Measurements from ENCODE around the gene TBCE. TPM values are rescaled to one million over a fixed set of nuclear protein-coding genes. Genes with fewer than 3 reads are reported as not detected.
A peak's percentile ranks its signal among the peaks of the same experiment; 100 is the strongest.
"Not testable (repeated sequence)": the region's sequence is repeated elsewhere in the genome, so short reads cannot be mapped to it uniquely, and the experiment has no call there.

Gene TBCE
- total RNA-seq, 1 donor, result 22.8 TPM

DNA sequence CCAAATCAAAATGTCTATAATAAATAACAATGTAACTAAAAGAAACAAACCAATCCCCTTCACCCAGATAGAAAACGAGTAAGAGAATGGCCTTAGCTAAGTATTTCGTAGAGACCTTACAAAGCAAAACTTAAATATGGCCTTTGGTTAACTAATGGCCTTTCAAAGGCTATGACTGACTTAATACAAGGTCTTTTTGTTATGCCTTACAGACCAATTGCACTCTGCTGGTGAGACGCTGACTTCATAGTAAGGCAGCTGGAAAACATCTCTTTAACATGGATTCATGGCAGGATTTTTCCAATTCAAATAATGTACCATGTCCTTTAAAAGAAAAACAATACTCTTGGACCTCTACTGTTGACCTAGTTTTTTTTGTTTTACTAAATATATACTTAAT, 15.8 kb upstream of the TBCE start:
- Histone ChIP-seq H3K9me3 (ENCODE audit: low read depth, low read length) (no peaks in the 10 kb centered on the region), H3K4me2 (ENCODE audit: insufficient read depth, low read length) (no peak overlapping the region), H3K4me1 (ENCODE audit: insufficient read depth, low read length) (no peaks in the 10 kb centered on the region), H3K36me3 (ENCODE audit: insufficient read depth, low read length) (no peaks in the 10 kb centered on the region), H3K27me3 (ENCODE audit: insufficient read depth, low read length) (no peaks in the 10 kb centered on the region), H3K4me3 (ENCODE audit: insufficient read depth, low read length) (no peak overlapping the region), H4K20me1 (ENCODE audit: insufficient read depth, low read length) (no peaks in the 10 kb centered on the region), H2AFZ (ENCODE audit: low read length) (no peak overlapping the region), H3K79me2 (ENCODE audit: insufficient read depth, low read length) (no peaks in the 10 kb centered on the region), H3K27ac (ENCODE audit: low read depth, low read length) (no peak overlapping the region)
- no peak for DNase-seq (ENCODE audit: insufficient read length, low spot score, missing footprints)
- TF ChIP-seq, protein P1, sequence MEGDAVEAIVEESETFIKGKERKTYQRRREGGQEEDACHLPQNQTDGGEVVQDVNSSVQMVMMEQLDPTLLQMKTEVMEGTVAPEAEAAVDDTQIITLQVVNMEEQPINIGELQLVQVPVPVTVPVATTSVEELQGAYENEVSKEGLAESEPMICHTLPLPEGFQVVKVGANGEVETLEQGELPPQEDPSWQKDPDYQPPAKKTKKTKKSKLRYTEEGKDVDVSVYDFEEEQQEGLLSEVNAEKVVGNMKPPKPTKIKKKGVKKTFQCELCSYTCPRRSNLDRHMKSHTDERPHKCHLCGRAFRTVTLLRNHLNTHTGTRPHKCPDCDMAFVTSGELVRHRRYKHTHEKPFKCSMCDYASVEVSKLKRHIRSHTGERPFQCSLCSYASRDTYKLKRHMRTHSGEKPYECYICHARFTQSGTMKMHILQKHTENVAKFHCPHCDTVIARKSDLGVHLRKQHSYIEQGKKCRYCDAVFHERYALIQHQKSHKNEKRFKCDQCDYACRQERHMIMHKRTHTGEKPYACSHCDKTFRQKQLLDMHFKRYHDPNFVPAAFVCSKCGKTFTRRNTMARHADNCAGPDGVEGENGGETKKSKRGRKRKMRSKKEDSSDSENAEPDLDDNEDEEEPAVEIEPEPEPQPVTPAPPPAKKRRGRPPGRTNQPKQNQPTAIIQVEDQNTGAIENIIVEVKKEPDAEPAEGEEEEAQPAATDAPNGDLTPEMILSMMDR (IDR thresholded peaks at IDR 0.05; ENCODE audit: extremely low read depth, low read depth, low read length), result no peak

DNA sequence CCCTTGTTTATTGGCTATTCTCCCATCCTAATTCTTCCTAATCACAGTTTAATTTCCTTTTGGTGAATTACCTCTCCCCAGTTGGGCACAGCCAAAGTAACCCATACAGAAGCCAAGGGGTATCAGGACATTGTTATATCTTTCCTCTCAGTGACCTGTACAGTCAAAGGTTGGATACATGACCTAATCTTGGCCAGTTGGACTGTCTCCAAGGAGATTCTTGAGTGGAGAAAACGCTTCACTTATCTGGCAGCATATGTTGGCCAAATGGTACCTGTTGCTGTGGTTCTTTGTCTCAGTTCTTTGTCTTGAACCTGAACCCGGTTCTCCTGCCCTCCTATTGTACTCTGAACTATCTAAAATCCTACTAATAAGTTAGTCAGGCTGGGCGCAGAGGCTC, 15.3 kb upstream of the TBCE start:
- H3K9me3 ChIP-seq (ENCODE audit: low read depth, low read length), result no peaks in the 10 kb centered on the region
- H4K20me1 ChIP-seq (ENCODE audit: insufficient read depth, low read length), result no peaks in the 10 kb centered on the region
- H3K79me2 ChIP-seq (ENCODE audit: insufficient read depth, low read length), result no peaks in the 10 kb centered on the region
- no peaks in the 10 kb centered on the region for H3K36me3 ChIP-seq (ENCODE audit: insufficient read depth, low read length)
- TF ChIP-seq, protein P1 (IDR thresholded peaks at IDR 0.05; ENCODE audit: extremely low read depth, low read depth, low read length), result no peak
- H2AFZ ChIP-seq (ENCODE audit: low read length), result no peak overlapping the region
- no peaks in the 10 kb centered on the region for H3K4me1 ChIP-seq (ENCODE audit: insufficient read depth, low read length)
- no peaks in the 10 kb centered on the region for H3K27me3 ChIP-seq (ENCODE audit: insufficient read depth, low read length)
- H3K4me3 ChIP-seq (ENCODE audit: insufficient read depth, low read length), result no peak overlapping the region
- no peak overlapping the region for H3K27ac ChIP-seq (ENCODE audit: low read depth, low read length)
- H3K4me2 ChIP-seq (ENCODE audit: insufficient read depth, low read length), result no peak overlapping the region
- DNase-seq (ENCODE audit: insufficient read length, low spot score, missing footprints), result no peak

DNA sequence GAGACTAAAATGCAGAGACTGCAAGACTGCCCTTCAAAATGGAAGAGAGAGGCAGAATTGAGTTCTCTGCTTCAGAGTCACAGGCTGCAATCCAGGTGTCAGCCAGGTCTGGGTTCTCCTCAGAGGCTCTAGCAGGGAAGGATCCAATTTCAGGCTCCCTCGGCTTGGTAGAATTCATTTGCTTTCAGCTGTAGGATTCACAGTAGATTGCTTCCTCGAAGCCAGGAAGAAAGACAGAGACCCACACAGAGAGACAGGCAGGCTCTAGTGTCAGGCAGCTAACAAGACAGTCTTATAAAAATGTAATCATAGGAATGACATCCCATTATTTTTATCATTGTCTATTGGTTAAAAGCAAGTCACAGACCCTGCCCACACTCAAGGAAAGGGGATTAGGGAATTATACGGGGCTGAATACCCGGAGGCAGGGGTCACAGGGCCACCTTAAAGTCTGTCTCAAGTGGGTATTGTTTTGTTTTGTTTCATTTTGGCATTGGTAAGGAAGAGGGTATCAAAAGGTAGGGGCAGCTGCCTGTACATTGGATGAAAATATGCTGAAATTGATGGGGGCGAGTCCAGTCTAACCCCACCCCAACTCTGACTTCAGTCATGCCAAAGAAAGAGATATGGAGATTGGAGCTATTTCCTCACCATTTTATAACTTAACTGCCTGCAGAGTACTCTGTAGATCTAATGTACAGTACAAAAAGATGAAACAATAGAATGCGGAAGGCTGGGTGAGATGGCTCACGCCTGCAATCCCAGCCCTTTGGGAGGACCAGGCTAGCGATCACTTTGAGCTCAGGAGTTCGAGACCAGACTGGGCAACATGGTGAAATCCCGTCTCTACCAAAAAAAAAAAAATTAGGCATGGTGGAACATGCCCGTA, 9.5 kb upstream of the TBCE start:
- H3K4me2 ChIP-seq (ENCODE audit: insufficient read depth, low read length), result peak overlapping the region; percentile 43
- TF ChIP-seq, protein P1 (IDR thresholded peaks at IDR 0.05; ENCODE audit: extremely low read depth, low read depth, low read length), result no peak
- H3K27ac ChIP-seq (ENCODE audit: low read depth, low read length), result no peak overlapping the region
- no peaks in the 10 kb centered on the region for H3K9me3 ChIP-seq (ENCODE audit: low read depth, low read length)
- no peak for DNase-seq (ENCODE audit: insufficient read length, low spot score, missing footprints)
- H4K20me1 ChIP-seq (ENCODE audit: insufficient read depth, low read length), result no peaks in the 10 kb centered on the region
- peak overlapping the region; percentile 47 for H2AFZ ChIP-seq (ENCODE audit: low read length)
- no peak overlapping the region for H3K4me3 ChIP-seq (ENCODE audit: insufficient read depth, low read length)
- H3K4me1 ChIP-seq (ENCODE audit: insufficient read depth, low read length), result no peaks in the 10 kb centered on the region
- no peaks in the 10 kb centered on the region for H3K36me3 ChIP-seq (ENCODE audit: insufficient read depth, low read length)
- H3K27me3 ChIP-seq (ENCODE audit: insufficient read depth, low read length), result no peaks in the 10 kb centered on the region
- no peaks in the 10 kb centered on the region for H3K79me2 ChIP-seq (ENCODE audit: insufficient read depth, low read length)

DNA sequence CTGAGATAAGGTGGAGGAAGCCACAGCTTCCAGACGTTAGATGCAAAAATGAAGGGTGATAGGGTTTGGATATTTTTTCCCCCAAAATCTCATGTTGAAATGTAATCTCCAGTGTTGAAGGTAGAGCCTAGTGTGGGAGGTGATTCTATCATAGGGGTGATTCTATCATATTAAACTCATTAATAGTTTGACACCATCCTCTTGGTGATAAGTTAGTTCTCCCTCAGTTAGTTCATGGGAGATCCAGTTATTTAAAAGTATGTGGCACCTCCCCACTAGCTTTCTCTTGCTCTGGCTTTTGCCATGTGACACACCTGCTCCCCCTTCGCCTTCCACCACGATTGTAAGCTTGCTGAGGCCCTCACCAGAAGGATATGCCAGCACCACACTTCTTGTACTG, 8.3 kb upstream of the TBCE start:
- no peak overlapping the region for H3K4me3 ChIP-seq (ENCODE audit: insufficient read depth, low read length)
- H3K9me3 ChIP-seq (ENCODE audit: low read depth, low read length), result no peaks in the 10 kb centered on the region
- no peaks in the 10 kb centered on the region for H3K27me3 ChIP-seq (ENCODE audit: insufficient read depth, low read length)
- TF ChIP-seq, protein P1 (IDR thresholded peaks at IDR 0.05; ENCODE audit: extremely low read depth, low read depth, low read length), result no peak
- no peak overlapping the region for H3K4me2 ChIP-seq (ENCODE audit: insufficient read depth, low read length)
- H2AFZ ChIP-seq (ENCODE audit: low read length), result no peak overlapping the region
- no peaks in the 10 kb centered on the region for H3K36me3 ChIP-seq (ENCODE audit: insufficient read depth, low read length)
- no peak overlapping the region for H3K27ac ChIP-seq (ENCODE audit: low read depth, low read length)
- H3K4me1 ChIP-seq (ENCODE audit: insufficient read depth, low read length), result no peaks in the 10 kb centered on the region
- no peaks in the 10 kb centered on the region for H4K20me1 ChIP-seq (ENCODE audit: insufficient read depth, low read length)
- DNase-seq (ENCODE audit: insufficient read length, low spot score, missing footprints), result no peak
- H3K79me2 ChIP-seq (ENCODE audit: insufficient read depth, low read length), result no peaks in the 10 kb centered on the region

DNA sequence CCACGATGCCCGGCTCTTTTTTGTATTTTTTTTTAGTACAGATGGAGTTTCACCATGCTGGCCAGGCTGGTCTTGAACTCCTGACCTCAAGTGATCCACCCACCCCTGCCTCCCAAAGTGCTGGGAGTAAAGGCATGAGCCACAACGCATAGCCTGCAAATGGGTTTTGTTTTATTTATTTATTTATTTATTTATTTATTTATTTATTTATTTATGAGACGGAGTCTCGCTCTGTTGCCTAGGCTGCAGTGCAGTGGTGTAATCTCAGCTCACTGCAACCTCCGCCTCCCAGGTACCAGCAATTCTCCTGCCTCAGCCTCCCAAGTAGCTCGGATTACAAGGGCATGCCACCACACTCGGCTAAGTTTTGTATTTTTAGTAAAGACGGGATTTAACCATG, 3.0 kb upstream of the TBCE start:
- DNase-seq (ENCODE audit: insufficient read length, low spot score, missing footprints); H2AFZ ChIP-seq (ENCODE audit: low read length); H3K9me3 ChIP-seq (ENCODE audit: low read depth, low read length); H4K20me1 ChIP-seq (ENCODE audit: insufficient read depth, low read length); H3K27me3 ChIP-seq (ENCODE audit: insufficient read depth, low read length); H3K4me1 ChIP-seq (ENCODE audit: insufficient read depth, low read length); H3K27ac ChIP-seq (ENCODE audit: low read depth, low read length); H3K4me2 ChIP-seq (ENCODE audit: insufficient read depth, low read length); H3K4me3 ChIP-seq (ENCODE audit: insufficient read depth, low read length); H3K36me3 ChIP-seq (ENCODE audit: insufficient read depth, low read length): not testable (repeated sequence)
- H3K79me2 ChIP-seq (ENCODE audit: insufficient read depth, low read length), result peaks cover 16% of the 10 kb centered on the region

All from osteoblast (primary cell).